SK-N-SH treated with all-trans-retinoic acid at 6 μM for 48 hours (cell line): ENCODE results near the gene ZNF841.

Experiments
- CREB5 ChIP-seq: fragments of 250-450 bp; sonication (Bioruptor Pico); IDR thresholded peaks from 2 replicates; pipeline ENCODE4 v1.5.1; 2020; ENCODE audit warnings: low read depth, mild to moderate bottlenecking, moderate library complexity
- CSRNP3 ChIP-seq: fragments of 250-450 bp; sonication (Bioruptor Pico); IDR thresholded peaks from 2 replicates; pipeline ENCODE4 v1.5.1; 2021; ENCODE audit warnings: mild to moderate bottlenecking, moderate library complexity
- GLIS3 ChIP-seq: fragments of 250-450 bp; sonication (Bioruptor Pico); IDR thresholded peaks from 2 replicates; pipeline ENCODE4 v1.5.0; 2020; ENCODE audit warnings: mild to moderate bottlenecking, moderate library complexity
- ISL1 ChIP-seq: fragments of 250-450 bp; sonication (Bioruptor Pico); IDR thresholded peaks from 2 replicates; pipeline ENCODE4 v2.1.2; 2022; ENCODE audit warnings: mild to moderate bottlenecking, moderate library complexity
- OSR1 ChIP-seq: fragments of 250-450 bp; sonication (Bioruptor Pico); IDR thresholded peaks from 2 replicates; pipeline ENCODE4 v1.8.0; 2022; ENCODE audit warnings: moderate library complexity, mild to moderate bottlenecking, inconsistent platforms
- PATZ1 ChIP-seq: fragments of 250-450 bp; sonication (Bioruptor Pico); IDR thresholded peaks from 2 replicates; pipeline ENCODE4 v1.8.0; 2020; ENCODE audit warnings: mild to moderate bottlenecking, moderate library complexity, borderline replicate concordance
- RARB ChIP-seq: fragments of 250-450 bp; sonication (Bioruptor Pico); IDR thresholded peaks from 2 replicates; pipeline ENCODE4 v1.8.0; 2021; ENCODE audit warnings: mild to moderate bottlenecking, moderate library complexity
- TCF4 ChIP-seq: fragments of 250-450 bp; sonication (Bioruptor Pico); IDR thresholded peaks from 2 replicates; pipeline ENCODE4 v1.8.0; 2021; ENCODE audit warnings: mild to moderate bottlenecking, moderate library complexity, borderline replicate concordance
- ZFP30 ChIP-seq: fragments of 450-650 bp; formaldehyde crosslinking; IDR thresholded peaks from 2 replicates; pipeline ENCODE4 v1.5.0; 2022; ENCODE audit warnings: mild to moderate bottlenecking, moderate library complexity

- TF ChIP-seq CSRNP3 (CRISPR knock-in tag), result no peak
- no peak for TF ChIP-seq RARB
- no peak for TF ChIP-seq ISL1 (CRISPR knock-in tag)
- TF ChIP-seq GLIS3 (CRISPR knock-in tag), result no peak
- no peak for TF ChIP-seq PATZ1
- no peak for TF ChIP-seq OSR1 (CRISPR knock-in tag)
- TF ChIP-seq TCF4 (CRISPR knock-in tag), result no peak
- TF ChIP-seq ZFP30 (CRISPR knock-in tag), result no peak
- TF ChIP-seq CREB5 (CRISPR knock-in tag), result no peak
Measured at GRCh38 chr19:52141203-52141602, 45.6 kb upstream of the ZNF841 start.
